Parathyroid adenoma (tissue), 2 donors: ENCODE measurements around the gene HOXC12.

Source experiments
- H2AFZ ChIP-seq: fragments of 300-600 bp; sonication (generic); one replicate; pipeline ENCODE4 v1.7.0; 2017; ENCODE audit warnings: antibody characterized with exemption, mild to moderate bottlenecking
- H3K27ac ChIP-seq: fragments of 300-600 bp; sonication (generic); one replicate; pipeline ENCODE4 v1.7.0; 2017
- H3K27me3 ChIP-seq: fragments of 300-600 bp; sonication (generic); one replicate; pipeline ENCODE4 v1.7.0; 2017; ENCODE audit warnings: low read length; ENCODE audit not compliant: control insufficient read depth, insufficient read depth
- H3K36me3 ChIP-seq: fragments of 300-600 bp; sonication (generic); one replicate; pipeline ENCODE4 v1.7.0; 2017; ENCODE audit warnings: low read length; ENCODE audit not compliant: control insufficient read depth, insufficient read depth
- H3K4me1 ChIP-seq: fragments of 300-600 bp; sonication (generic); one replicate; pipeline ENCODE4 v1.7.0; 2017; ENCODE audit warnings: control low read depth
- H3K4me2 ChIP-seq: fragments of 300-600 bp; sonication (generic); one replicate; pipeline ENCODE4 v1.7.0; 2017; ENCODE audit warnings: low read length
- H3K4me3 ChIP-seq: fragments of 300-600 bp; sonication (generic); one replicate; pipeline ENCODE4 v1.7.0; 2017; ENCODE audit warnings: low read depth, low read length
- H3K79me2 ChIP-seq: fragments of 300-600 bp; sonication (generic); one replicate; pipeline ENCODE4 v1.7.0; 2017; ENCODE audit warnings: control low read depth
- H3K9ac ChIP-seq: fragments of 300-600 bp; sonication (generic); one replicate; pipeline ENCODE4 v1.7.0; 2017; ENCODE audit warnings: mild to moderate bottlenecking
- H3K9me3 ChIP-seq: fragments of 300-600 bp; sonication (generic); one replicate; pipeline ENCODE4 v1.7.0; 2017; ENCODE audit warnings: low read length; ENCODE audit not compliant: control insufficient read depth
- TF ChIP-seq, protein P1 (sequence below): fragments of 300-600 bp; sonication (generic); IDR thresholded peaks from one replicate; pipeline ENCODE4 v1.7.0; 2017; ENCODE audit warnings: antibody characterized with exemption, mild to moderate bottlenecking
- donor health status: primary hyperparathyroidism.

Gene HOXC12

DNA sequence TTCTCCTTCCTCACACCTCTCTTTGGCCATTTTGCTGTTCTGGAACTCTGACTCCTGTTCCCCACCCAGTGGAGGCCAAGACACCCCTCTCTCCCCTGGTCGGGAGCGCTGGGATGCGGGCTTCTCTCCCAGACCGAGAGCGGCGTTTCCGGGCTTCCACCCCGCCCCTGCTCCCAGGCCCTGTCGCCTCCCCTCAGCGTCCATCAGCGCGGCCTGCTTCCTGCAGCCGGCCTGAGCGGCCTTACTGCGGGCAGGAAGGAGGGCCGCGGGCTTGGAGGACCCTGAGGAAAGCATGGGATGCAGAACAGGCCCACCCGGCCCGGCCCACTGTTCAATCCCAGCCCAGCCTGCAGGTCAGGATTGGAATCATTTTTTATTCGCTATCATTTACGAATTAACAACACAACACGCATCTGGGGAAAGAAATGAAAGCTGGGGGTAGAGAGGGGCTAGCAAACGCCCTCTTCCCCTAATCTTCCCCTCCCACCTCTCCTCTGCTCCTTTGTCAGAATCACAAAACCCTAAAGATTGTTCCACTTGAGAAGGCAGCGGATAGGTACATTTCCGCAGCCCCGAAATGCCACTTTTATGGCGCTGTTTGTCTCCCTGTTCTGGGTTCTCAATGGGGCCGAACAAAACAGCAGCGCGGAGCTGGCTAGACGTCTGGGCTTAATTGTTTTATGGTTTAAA lies 50.3 kb downstream of the HOXC12 start:
- Histone ChIP-seq H3K79me2 (no peaks in the 10 kb centered on the region), H3K27ac (no peak overlapping the region), H3K4me2 (no peak overlapping the region), H3K9me3 (no peaks in the 10 kb centered on the region), H3K4me1 (peaks cover 3% of the 10 kb centered on the region), H3K9ac (no peak overlapping the region), H3K4me3 (no peak overlapping the region), H2AFZ (no peak overlapping the region), H3K36me3 (no peaks in the 10 kb centered on the region), H3K27me3 (peaks cover 24% of the 10 kb centered on the region)
- TF ChIP-seq, protein P1, sequence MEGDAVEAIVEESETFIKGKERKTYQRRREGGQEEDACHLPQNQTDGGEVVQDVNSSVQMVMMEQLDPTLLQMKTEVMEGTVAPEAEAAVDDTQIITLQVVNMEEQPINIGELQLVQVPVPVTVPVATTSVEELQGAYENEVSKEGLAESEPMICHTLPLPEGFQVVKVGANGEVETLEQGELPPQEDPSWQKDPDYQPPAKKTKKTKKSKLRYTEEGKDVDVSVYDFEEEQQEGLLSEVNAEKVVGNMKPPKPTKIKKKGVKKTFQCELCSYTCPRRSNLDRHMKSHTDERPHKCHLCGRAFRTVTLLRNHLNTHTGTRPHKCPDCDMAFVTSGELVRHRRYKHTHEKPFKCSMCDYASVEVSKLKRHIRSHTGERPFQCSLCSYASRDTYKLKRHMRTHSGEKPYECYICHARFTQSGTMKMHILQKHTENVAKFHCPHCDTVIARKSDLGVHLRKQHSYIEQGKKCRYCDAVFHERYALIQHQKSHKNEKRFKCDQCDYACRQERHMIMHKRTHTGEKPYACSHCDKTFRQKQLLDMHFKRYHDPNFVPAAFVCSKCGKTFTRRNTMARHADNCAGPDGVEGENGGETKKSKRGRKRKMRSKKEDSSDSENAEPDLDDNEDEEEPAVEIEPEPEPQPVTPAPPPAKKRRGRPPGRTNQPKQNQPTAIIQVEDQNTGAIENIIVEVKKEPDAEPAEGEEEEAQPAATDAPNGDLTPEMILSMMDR = no peak

DNA sequence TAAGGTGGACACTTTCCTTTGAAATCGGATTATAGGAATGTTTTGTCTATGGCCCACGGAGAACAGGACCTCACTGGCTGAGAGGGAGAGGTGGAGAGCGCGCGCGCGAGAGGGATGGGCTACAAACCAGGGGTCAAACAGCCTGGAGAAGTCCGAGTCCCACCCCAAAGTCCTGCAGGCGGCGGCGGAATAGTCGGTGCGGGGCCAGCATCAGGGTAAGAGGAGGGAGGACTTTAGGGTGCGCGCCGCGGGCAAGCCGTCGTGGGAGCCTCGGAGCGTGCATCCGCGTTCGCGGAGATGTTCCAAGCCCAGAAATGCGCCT lies 50.8 kb downstream of the HOXC12 start:
- peaks cover 3% of the 10 kb centered on the region for H3K4me1 ChIP-seq
- no peak overlapping the region for H2AFZ ChIP-seq
- H3K4me2 ChIP-seq = no peak overlapping the region
- H3K9me3 ChIP-seq = no peaks in the 10 kb centered on the region
- H3K27ac ChIP-seq = no peak overlapping the region
- H3K79me2 ChIP-seq = no peaks in the 10 kb centered on the region
- H3K4me3 ChIP-seq = no peak overlapping the region
- H3K27me3 ChIP-seq = peaks cover 22% of the 10 kb centered on the region
- no peak overlapping the region for H3K9ac ChIP-seq
- TF ChIP-seq, protein P1 = no peak
- H3K36me3 ChIP-seq = no peaks in the 10 kb centered on the region

DNA sequence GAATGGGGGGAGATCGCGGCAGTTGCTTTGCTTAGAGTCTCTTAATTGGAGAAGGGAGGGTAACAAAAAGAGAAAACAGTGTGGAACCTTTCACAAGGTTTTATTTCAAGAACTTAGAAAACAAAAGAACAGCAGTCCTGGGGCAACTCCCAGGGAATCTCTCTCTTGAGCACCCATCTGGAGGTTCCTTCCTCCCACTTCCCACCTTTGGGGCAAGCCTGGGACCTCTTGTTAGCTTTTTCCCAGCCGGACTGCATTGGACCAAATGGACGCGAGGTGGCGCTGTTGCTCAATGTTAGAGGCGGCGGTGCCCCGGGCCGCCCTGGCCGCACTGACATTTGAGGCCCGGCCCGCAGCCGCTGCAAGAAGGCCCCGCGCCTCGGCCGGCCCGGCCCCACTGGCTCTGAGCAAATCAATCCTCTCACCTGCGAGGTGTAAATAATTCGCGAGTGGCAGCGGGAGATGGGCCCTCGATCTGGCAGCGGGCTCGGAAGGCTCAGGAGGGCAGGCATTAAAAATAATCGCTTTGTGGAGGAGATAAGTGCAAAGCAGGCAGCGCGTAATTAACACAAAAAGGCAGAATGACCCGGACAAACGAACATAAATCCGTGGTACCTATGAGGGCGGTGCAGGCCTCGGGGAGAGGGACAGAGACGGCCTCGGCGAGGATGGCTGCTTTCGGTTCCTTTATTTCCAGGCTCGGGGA lies 51.3 kb downstream of the HOXC12 start:
- H3K4me2 ChIP-seq = peak overlapping the region; percentile 74
- H3K4me1 ChIP-seq = peaks cover 3% of the 10 kb centered on the region
- TF ChIP-seq, protein P1 = peak; percentile 97
- no peaks in the 10 kb centered on the region for H3K9me3 ChIP-seq
- no peaks in the 10 kb centered on the region for H3K36me3 ChIP-seq
- H2AFZ ChIP-seq = peak overlapping the region; percentile 68
- peaks cover 22% of the 10 kb centered on the region for H3K27me3 ChIP-seq
- H3K79me2 ChIP-seq = no peaks in the 10 kb centered on the region
- H3K4me3 ChIP-seq = peak overlapping the region; percentile 46
- no peak overlapping the region for H3K9ac ChIP-seq
- H3K27ac ChIP-seq = no peak overlapping the region

DNA sequence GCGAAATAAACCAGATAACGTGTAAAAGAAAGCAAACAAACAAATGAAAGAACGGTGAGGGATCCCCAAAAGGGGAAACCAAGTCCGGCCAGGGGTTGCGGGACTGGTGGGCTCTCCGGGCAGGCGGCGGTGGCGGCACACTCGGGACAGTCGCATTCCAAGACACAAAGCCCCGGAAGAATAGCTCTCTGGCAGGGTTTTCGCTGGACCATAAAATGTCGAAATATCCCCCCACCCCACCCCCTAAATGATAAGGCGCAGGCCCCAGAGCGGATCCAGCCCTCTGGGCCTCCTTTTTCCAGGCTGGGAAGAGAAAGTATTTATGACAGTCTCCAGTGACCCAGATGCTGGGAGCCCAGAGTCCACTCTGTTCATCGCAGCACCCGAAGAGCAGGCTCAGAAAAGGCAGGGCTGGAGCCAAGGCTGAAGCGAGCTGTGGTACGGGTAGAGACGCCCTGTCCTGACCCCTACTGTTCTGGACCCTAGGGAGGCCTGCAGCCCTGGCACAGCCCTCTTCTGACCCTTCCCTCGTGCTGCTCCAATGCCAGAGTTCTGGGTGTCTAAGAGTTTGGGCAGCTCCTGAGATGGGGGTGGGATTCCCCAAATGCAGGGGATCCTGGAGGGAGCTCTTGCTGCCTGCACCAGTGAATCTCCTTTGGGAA lies 52.0 kb downstream of the HOXC12 start:
- H3K4me2 ChIP-seq = peak overlapping the region; percentile 74
- TF ChIP-seq, protein P1 = no peak
- peak overlapping the region; percentile 68 for H2AFZ ChIP-seq
- H3K4me3 ChIP-seq = peak overlapping the region; percentile 46
- H3K27me3 ChIP-seq = peaks cover 22% of the 10 kb centered on the region
- no peaks in the 10 kb centered on the region for H3K36me3 ChIP-seq
- no peaks in the 10 kb centered on the region for H3K79me2 ChIP-seq
- no peaks in the 10 kb centered on the region for H3K9me3 ChIP-seq
- H3K9ac ChIP-seq = no peak overlapping the region
- no peak overlapping the region for H3K27ac ChIP-seq
- peaks cover 3% of the 10 kb centered on the region for H3K4me1 ChIP-seq
